Testis (tissue), 2 donors: ENCODE results near the gene CDK6.

Experiments
- CTCF ChIP-seq, 3 experiments: fragments of 450-650 bp in 2 of 3; fragments of 200-600 bp in 1 of 3; sonication (generic) in 1 of 3; IDR thresholded peaks; one replicate each; pipeline ENCODE4 v1.5.1; 2016 to 2019; ENCODE audit warnings: antibody characterized with exemption in 3 of 3, mild to moderate bottlenecking in 2 of 3, moderate library complexity in 1 of 3
- POLR2A ChIP-seq: fragments of 450-650 bp; IDR thresholded peaks from one replicate; pipeline ENCODE4 v1.6.1; 2017; ENCODE audit warnings: antibody characterized with exemption, mild to moderate bottlenecking, moderate library complexity

GRCh38 chr7:92576296-92576695, 260.1 kb downstream of the CDK6 start:
- TF ChIP-seq CTCF (IDR thresholded peaks at IDR 0.05) (no peak), POLR2A (no peak)
